Epithelial cell of proximal tubule (primary cell): Measurements from ENCODE around the gene F8A2. TPM values are rescaled to one million over a fixed set of nuclear protein-coding genes. Genes with fewer than 3 reads are reported as not detected.
"Not testable (repeated sequence)": the region's sequence is repeated elsewhere in the genome, so short reads cannot be mapped to it uniquely, and the experiment has no call there.

Source experiments
- DNase-seq: peaks from one replicate; pipeline ENCODE4 v3.0.0-alpha.2; 2011; ENCODE audit warnings: low read depth
- H3K4me3 ChIP-seq: 2 replicates; pipeline ENCODE4 v1.5.1; 2011; ENCODE audit warnings: low read depth, mild to moderate bottlenecking, low read length
- CTCF ChIP-seq: conservative IDR thresholded peaks from 2 replicates; pipeline ENCODE4 v1.5.1; 2012; ENCODE audit warnings: low read depth, mild to moderate bottlenecking, low read length
- total RNA-seq: library from RNA; depleted of rRNA; stranded (reverse); fragments of >200 nt; gene quantifications from 2 replicates; pipeline ENCODE4 v1.2.3, GENCODE V29; 2015

The F8A2 gene
- total RNA-seq = not detected in 2 replicates

- H3K4me3 ChIP-seq, DNase-seq: not testable (repeated sequence)
These were observed at the start of gene F8A2 for GRCh38 chrX:155381843-155382528. F8A2 (plus strand) TSS chrX:155382095; CDS start chrX:155382115, 20 bp downstream.

- no peak for TF ChIP-seq CTCF
- DNase-seq = no peak
- H3K4me3 ChIP-seq = no peak overlapping the region
These were observed 48.3 kb upstream of the F8A2 start for GRCh38 chrX:155333544-155334100.

- no peak for TF ChIP-seq CTCF
- no peak within 1 kb of the TSS for H3K4me3 ChIP-seq
- no peak for DNase-seq
These were observed 47.2 kb upstream of the F8A2 start, which contains the start of gene CLIC2 for GRCh38 chrX:155334486-155335336. CLIC2 (minus strand) TSS chrX:155334614; CDS start chrX:155334427, 187 bp downstream.

- H3K4me3 ChIP-seq = not testable (repeated sequence)
These were observed 46.6 kb upstream of the F8A2 start for GRCh38 chrX:155335337-155335712.

GRCh38 chrX:155345689-155346088, 36.2 kb upstream of the F8A2 start:
- H3K4me3 ChIP-seq, DNase-seq: not testable (repeated sequence)

More at GRCh38 chrX:155335337-155335712, 46.6 kb upstream of the F8A2 start:
- DNase-seq = not testable (repeated sequence)

GRCh38 chrX:155349448-155349847, 32.4 kb upstream of the F8A2 start:
- H3K4me3 ChIP-seq, DNase-seq: not testable (repeated sequence)

- DNase-seq, H3K4me3 ChIP-seq: not testable (repeated sequence)
These were observed 18.2 kb upstream of the F8A2 start for GRCh38 chrX:155363712-155364111.

- not testable (repeated sequence) for DNase-seq, H3K4me3 ChIP-seq
These were observed 8.0 kb upstream of the F8A2 start for GRCh38 chrX:155373777-155374458.

- H3K4me3 ChIP-seq, DNase-seq: not testable (repeated sequence)
These were observed 2.1 kb upstream of the F8A2 start for GRCh38 chrX:155379802-155380201.

- not testable (repeated sequence) for DNase-seq, H3K4me3 ChIP-seq
These were observed 653 bp downstream of the F8A2 start for GRCh38 chrX:155382529-155382967.

- H3K4me3 ChIP-seq = no peak overlapping the region
- TF ChIP-seq CTCF = no peak
- DNase-seq = no peak
These were observed 7.7 kb downstream of the F8A2 start for GRCh38 chrX:155389634-155390033.

- DNase-seq = not testable (repeated sequence)
These were observed 12.9 kb downstream of the F8A2 start for GRCh38 chrX:155394747-155395276.

More at GRCh38 chrX:155394747-155395276, 12.9 kb downstream of the F8A2 start:
- not testable (repeated sequence) for H3K4me3 ChIP-seq
